Stimulated activated CD4-positive, alpha-beta T cell treated with anti-CD3 and anti-CD28 coated beads, Interleukin-1b, Interleukin-23, amount 100 ng/mL, for 48 hours (primary cell): ENCODE data around the gene ORAI3.
A peak's percentile ranks its signal among the peaks of the same experiment; 100 is the strongest.
"Not testable (repeated sequence)": the region's sequence is repeated elsewhere in the genome, so short reads cannot be mapped to it uniquely, and the experiment has no call there.

Source experiments
- DNase-seq: peaks from one replicate; pipeline ENCODE4 v3.0.0-alpha.2; 2020

ORAI3 gene

GRCh38 chr16:30924076-30924912 is 24.6 kb upstream of the ORAI3 start:
- DNase-seq = no peak

GRCh38 chr16:30924913-30925631 is 23.8 kb upstream of the ORAI3 start:
- no peak for DNase-seq

DNA sequence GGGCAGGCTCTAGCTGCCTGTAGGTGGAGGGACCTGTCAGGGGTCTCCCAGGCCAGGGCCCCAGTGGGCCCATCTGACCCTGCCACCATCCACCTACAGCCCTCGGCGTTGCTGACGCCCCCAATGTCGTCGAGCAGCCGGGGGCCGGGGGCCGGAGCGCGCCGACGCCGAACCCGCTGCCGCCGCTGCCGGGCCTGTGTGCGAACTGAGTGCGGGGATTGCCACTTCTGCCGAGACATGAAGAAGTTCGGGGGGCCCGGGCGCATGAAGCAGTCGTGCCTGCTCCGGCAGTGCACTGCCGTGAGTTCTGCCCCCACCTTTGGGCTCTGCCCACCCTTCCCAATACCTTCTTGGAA is 23.3 kb upstream of the ORAI3 start:
- no peak for DNase-seq

DNA sequence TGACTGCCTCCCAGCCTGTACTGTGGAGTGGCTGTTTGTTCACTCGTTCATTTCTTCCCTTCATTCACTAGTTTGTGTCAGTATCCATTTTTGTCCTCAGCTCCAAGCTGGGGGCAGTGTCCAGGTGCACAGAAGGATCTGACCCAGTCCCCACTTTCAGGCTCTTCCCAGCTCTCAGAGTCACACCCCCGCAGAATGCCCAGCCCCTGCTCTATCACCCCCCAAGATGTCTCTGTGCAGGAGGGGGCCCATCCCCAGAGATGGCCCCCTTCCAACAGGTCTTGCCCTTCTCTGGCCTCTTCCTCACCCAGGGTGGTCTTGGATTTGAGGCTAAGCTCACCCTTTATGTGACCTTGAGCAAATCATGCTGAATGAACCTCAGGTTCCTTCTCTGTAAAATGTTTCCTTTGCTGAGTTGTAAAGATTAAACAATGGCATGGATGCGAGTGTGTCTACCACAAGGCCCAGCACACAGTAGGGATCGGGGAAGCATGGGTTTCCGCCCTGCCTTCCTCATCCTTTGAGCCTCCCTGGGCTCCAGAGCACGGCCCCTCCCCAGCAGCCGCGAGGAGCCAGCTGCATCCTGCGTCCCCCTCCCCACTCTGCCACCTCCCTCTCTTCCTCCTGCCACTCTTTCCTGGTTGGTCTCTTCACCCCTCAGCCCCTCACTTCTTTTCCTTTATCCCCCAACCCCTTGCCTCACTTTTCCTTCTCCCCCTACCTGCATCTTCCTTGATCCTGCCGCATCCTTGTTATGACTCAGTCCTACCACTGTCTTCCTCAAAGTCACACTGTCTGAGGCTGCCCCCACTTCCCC is 22.7 kb upstream of the ORAI3 start:
- no peak for DNase-seq

DNA sequence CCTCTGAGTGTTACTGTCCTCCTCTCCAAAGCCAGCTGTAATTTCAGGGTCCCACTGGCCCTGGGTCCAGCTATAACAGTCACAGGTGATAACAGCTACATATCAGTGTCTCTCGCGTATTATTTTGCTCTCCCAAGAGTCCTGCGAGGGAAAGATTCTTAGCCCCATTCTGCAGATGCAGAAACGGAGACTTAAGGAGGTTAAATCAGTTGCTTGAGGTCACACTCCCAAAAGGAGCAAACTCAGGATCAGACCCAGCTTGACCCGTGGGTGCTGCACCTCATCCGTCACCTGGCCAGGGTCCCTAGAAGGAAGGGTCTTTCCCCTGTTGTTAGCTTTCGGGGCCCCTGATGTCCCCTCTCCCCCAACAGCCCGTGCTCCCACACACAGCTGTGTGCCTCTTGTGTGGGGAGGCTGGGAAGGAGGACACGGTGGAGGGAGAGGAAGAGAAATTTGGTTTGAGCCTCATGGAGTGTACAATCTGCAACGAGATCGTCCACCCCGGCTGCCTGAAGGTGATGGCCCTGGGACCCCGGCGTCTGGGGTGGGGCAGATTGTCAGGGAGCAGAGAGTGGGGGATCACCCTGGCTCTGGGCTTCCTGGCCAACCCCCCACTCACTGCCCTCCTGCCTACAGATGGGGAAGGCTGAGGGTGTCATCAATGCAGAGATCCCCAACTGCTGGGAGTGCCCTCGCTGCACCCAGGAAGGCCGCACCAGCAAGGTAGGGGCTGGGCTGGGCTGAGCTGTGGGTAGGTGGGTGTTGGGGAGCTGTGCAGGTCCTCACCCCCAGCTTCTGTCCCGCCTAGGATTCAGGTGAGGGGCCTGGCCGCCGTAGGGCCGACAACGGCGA is 21.7 kb upstream of the ORAI3 start:
- no peak for DNase-seq

DNA sequence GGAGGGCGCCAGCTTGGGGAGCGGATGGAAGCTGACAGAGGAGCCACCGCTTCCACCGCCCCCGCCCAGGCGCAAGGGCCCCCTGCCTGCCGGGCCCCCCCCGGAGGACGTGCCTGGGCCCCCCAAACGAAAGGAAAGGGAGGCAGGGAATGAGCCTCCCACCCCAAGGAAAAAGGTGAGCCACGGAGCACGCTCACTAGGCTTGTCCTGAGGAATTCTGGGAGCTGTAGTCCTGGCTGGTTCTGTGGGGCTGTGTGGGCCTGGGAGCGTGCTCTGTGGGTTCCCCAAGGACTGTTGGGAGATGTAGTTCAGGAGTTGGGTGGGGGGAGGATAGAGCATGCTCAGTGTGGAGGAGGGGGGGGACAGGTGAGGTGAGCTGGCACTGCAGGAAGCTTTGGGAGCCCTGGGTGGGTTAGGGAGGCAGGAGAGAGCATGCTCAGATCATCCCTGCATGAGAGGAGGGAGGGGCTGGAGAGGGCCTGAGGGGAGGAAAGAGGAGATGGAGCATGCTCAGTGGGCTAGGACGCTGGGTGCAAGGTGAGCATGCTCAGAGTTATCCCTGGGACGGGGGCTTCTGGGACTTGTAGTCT is 21.0 kb upstream of the ORAI3 start:
- peak; percentile 36 for DNase-seq

GRCh38 chr16:30928390-30928789 is 20.5 kb upstream of the ORAI3 start:
- no peak for DNase-seq

DNA sequence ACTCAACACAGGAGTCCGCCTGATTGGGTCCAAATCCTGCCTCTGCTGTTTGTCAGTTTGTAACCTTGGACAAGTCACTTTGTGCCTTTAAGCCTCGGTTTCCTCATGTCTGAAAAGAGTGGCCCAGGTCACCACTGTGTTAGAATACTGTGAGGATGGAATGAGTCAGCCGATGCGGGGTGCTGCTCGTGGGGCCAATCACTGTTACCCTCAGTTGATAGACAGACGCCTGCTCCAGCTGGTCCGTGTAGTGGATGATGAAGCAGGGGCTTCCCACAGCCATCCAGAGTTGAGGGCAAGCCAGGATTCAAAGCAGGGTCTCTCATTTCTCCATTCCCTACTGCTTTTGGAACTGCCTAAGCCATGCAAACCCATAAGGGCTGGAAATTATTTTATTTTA is 19.7 kb upstream of the ORAI3 start:
- DNase-seq = no peak

DNA sequence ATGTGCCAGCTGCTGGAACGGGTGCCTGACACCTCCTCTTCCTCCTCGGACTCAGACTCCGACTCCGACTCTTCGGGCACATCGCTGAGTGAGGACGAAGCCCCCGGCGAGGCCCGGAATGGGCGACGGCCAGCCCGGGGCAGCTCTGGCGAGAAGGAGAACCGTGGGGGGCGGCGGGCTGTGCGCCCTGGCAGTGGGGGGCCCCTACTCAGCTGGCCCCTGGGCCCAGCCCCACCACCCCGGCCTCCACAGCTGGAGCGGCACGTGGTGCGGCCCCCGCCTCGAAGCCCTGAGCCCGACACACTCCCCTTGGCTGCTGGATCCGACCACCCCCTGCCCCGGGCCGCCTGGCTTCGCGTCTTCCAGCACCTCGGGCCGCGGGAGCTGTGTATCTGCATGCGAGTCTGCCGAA is 18.7 kb upstream of the ORAI3 start:
- no peak for DNase-seq

DNA sequence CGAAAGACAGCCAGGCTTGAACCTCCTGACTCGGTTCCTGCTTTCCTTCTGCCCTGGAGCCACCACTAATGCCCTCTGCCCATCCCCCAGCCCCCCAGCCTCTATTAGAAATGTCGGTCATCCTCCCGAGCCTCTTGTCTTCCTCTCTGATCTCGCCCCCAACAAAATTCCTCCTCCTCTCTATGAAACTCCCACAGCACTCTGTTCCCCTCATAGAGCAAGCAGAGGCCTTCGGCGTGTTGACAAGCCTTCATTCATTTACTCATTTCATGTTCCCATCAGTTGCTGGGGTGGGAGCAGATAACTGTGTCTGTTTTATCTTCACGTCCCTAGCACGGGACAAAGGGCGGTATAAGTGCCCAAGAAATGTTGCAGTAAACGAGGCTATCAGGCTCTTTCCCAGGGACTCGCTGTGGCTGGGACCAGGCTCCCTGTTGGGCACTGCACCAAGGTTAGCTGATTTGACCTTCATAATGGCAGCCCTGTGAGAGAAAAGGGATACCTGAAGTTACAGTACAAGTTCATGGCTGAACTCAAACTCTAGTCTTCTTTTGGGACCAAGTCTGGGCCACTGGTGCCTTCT is 17.7 kb upstream of the ORAI3 start:
- DNase-seq = no peak

DNA sequence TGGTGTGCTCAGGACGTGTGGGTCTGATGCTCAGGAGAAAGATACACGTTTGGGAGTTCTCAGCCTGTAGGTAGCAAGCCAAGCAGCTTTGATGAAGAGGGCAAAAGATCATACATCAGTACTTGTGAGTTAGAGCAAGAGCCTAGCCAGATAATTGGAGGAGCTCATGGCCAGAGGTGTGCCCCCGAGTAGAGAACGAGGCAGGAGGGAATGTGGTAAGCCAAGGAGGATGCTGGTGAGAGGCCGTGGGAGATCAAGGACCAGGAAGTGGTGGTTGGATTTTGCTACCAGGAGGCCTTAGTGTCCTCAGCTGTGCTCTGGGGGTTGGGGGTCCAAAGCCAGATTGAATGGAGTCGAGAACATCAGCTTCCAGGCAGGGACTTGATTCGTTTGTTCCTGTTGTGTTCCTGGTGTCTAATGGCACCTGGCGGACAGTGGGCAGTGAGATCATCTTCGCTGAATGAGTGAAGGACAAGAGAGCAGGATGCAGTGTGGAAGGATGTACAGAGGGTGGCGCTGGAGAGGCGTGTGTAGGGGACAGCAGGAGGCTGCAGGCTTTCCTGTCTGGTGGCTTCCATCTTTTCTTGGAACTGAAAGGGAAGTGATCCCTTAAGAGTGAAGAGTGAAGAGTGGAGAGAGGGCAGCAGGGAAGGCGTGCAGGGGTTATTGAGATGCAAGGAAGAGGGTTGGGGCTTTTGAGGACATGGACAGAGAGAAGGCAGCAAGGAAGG is 13.9 kb upstream of the ORAI3 start:
- peak; percentile 41 for DNase-seq

- no peak for DNase-seq
Measured at GRCh38 chr16:30937692-30938091, 11.2 kb upstream of the ORAI3 start.

DNA sequence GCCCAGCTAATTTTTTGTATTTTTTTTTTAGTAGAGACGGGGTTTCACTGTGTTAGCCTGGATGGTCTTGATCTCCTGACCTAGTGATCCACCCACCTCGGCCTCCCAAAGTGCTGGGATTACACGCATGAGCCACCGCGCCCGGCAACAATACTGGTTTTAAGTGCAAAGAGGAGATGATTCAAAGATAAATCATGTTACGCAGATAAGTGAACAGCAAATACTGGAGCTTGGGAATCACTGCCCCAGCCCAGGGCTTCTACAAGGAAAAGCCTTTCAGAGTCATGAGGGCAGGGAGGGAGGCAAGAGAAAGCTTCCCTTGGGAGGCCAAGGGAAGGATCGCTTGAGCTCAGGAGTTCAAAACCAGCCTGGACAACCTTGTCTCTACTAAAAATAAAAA is 9.3 kb upstream of the ORAI3 start:
- DNase-seq = not testable (repeated sequence)

DNA sequence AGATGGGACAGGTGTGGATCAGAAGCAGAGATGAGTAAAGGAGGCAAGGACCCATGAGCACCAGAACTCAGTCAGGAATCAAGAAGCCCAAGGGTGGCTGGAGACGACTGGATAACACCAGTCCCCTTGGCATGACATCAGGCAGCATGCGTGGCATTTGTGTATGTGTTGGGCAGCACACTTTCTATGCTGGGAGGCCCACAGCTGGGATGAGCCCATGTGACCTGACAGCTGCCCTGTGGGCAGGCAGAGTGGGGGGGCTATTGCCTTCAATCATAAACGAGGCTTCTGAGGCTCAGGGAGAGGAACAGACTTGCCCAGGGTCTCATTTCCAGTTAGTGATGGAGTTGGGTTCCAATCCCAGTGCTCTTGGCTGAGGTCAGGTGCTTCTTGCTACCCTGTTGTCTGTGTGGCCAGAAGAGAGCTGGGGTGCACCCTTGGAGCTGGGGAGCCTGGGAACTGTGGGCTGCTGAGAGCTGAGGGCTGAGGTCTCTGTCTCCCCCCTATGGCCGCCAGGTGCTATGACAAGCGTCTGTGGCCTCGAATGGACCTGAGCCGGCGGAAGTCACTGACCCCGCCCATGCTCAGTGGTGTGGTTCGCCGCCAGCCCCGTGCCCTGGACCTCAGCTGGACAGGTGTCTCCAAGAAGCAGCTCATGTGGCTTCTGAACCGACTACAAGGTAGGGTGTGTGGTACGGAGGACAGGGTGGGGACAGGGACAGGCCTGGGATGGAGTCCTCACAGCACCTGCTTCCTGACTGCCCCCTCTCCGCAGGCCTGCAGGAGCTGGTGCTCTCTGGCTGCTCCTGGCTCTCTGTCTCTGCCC is 7.1 kb upstream of the ORAI3 start:
- peak; percentile 68 for DNase-seq

GRCh38 chr16:30942426-30942806 is 6.5 kb upstream of the ORAI3 start:
- no peak for DNase-seq

DNA sequence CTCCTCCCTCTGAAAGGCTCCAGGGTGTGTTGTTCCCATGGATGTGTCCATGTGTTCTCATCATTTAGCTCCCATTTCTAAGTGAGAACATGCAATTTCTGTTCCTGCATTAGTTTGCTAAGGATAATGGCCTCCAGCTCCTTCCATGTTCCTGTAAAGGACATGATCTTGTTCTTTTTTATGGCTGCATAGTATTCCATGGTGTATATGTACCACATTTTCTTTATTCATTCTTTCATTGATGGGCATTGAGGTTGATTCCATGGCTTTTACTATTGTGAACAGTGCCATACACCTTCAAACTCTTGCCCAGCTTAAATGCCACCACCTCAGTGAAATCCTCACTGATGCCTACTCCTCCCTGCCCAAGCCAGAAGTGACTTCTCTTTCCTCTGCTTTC is 4.5 kb upstream of the ORAI3 start:
- DNase-seq = no peak

GRCh38 chr16:30946671-30947540 is 2.0 kb upstream of the ORAI3 start:
- no peak for DNase-seq

- DNase-seq = no peak
Measured at GRCh38 chr16:30947541-30947858, 1.4 kb upstream of the ORAI3 start.
